Right ventricle myocardium superior (tissue), 1 donor: ENCODE measurements around the gene TTC34. TPM values are rescaled to one million over a fixed set of nuclear protein-coding genes. Genes with fewer than 3 reads are reported as not detected.

Experiments
- ATAC-seq: fragments of 200-7000 bp; cut with Tn5 transposase; one replicate; pipeline ENCODE4 v1.9.1; 2020; ENCODE audit warnings: mild to moderate bottlenecking; ENCODE audit not compliant: poor library complexity
- DNase-seq: peaks from one replicate; pipeline ENCODE4 v3.0.0-alpha.2; 2020
- intact Hi-C: fragments of 100-400 bp; cut with DNase I; formaldehyde crosslinking; loops from one replicate; pipeline ENCODE4 v1.11.2; 2022
- long read RNA-seq: library from polyadenylated mRNA; unstranded; transcript quantifications from one replicate; pipeline ENCODE4 v2.0.0, GENCODE V29; 2021
- total RNA-seq: library from RNA; stranded (reverse); fragmentation: NEBNext Ultra II Directional; extraction: Animal tissue kit (Norgen Biotek cat#: 25700); gene quantifications from one replicate; pipeline ENCODE4 v1.2.1, GENCODE V29; 2021
- donor health status: DM: no; HTN: yes; CAD: no; lungs with severe emphysema.

Gene TTC34, protein sequence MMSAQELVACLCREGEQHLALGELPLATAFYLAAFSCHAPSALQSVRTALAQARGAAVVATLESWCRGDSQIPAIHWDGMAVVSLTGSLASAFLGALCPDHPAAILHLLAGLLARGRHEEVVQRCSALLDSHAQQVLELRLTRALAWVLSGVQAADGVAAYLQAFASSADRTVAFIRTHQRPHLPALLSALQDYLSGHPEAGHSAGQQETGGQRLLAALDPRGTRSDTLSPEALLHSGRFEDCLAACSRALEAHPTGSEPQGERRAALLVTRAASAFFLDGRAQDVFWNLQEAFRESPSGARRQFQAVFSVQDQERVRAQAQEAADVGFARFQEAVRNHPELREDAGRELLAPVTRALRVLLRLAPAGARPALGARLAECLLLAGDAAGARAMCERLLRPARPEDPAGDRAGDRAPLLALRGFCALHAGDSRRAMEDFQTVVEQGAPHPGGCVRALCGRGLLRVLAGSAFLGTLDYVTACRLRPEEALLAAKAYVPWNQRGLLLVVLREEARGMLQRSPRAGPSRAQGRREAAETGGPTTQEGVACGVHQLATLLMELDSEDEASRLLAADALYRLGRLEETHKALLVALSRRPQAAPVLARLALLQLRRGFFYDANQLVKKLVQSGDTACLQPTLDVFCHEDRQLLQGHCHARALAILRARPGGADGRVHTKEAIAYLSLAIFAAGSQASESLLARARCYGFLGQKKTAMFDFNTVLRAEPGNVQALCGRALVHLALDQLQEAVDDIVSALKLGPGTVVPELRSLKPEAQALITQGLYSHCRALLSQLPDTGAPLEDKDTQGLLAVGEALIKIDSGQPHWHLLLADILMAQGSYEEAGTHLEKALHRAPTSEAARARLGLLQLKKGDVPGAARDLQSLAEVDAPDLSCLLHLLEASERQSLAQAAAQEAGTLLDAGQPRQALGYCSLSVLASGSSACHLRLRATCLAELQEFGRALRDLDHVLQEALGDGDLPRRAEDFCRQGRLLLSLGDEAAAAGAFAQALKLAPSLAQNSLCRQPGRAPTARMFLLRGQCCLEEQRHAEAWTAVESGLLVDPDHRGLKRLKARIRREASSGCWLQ
- total RNA-seq: 0.56 TPM
- long read RNA-seq: 0 reads

- ATAC-seq (no peak), DNase-seq (peak; percentile 53)
- intact Hi-C loops: no loop called here
Measured at GRCh38 chr1:2801535-2802291, at the start of gene TTC34. TSS of gene TTC34 (minus strand) at chr1:2801693. CDS start at chr1:2800827, 866 bp downstream.

GRCh38 chr1:2850502-2850901 is 49.0 kb upstream of the TTC34 start:
- ATAC-seq (no peak), DNase-seq (no peak)
- intact Hi-C loops: no loop called here

GRCh38 chr1:2848006-2848670 is 46.6 kb upstream of the TTC34 start:
- ATAC-seq: no peak
- intact Hi-C loops: no loop called here
- no peak for DNase-seq

DNA sequence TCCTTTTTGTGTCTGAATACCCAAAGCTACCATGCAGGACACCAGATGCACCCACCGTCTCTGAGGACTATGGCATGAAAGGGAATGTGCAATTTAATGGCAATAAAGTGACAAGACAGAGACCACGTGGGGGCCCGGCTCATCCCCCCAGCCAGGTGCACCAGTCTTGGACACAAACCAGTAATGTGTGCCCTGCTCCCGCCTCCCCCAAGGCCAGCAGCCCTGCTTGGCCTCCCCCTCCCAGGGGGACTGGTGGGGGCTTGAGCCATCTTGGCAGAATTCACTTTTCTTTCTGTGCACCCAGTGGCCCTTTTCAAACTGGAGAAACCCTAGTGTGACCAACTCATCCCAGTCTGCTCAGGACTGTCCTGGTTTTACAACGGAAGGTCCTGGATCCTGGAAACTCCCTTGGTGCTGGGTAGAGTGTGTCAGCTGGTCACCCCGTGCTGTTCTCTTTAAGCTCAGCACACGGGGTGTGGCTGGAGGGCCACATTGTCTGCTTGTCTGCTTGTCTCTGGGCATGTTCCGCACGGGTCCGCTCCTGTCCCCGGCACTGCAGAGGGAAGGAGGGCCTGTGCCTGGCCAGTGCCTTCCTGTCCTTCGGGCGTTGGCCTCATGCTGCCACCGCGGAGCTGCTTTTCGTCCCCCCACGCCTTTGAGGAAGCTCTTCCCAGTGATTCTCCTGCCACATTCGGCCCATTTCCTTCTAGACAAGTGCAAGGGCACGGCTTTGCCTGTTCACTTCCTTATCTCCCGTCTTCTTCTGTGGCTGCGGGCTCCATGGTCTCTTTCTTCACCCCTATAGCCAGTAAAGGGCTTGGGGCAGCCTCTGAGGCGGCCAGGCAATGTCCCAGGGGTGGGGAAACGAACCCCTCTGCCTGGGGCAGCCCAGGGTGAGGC is 45.8 kb upstream of the TTC34 start:
- no peak for ATAC-seq
- DNase-seq: peak; percentile 23
- intact Hi-C loops: no loop called here

DNA sequence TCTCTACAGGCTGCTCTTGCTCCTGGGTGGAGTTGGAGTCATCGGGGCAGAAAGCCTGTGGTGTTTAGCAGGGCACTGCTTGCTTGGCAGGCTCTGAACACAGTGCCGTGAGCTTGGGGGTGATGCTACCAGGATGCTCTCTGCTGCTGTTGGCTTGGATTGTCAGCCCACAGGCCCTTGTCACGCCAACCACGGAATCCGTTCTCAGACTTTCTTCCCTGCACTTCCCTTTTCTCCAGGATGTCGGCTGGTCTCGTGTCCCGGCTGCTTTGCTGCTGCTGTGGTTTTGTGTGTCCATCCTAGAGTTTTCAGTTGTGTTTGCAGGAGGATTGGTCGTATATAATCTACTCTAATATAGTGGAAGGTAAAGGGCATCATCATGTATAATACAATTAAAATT is 44.4 kb upstream of the TTC34 start:
- intact Hi-C loops: no loop called here
- ATAC-seq (no peak), DNase-seq (peak; percentile 13)

GRCh38 chr1:2840036-2840809 is 38.7 kb upstream of the TTC34 start:
- peak; percentile 40 for DNase-seq

DNA sequence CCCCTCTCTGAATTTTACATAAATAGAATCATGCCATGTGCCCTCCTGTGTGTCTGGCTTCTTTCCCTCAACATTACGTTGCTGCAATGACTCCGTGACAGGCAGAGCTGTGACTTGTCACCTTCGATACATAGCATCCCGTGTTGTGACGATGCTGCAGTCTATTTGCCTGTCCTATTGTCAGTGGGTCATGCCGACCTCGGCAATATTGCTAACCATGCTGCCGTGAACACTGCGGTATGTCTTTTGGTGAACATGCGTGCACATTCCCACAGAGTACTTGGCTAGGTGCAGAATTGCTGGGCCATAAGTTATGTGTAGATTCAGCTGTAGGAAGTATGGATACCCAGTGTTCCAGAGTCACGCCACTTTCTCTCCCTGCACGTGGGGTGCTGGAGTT is 36.3 kb upstream of the TTC34 start:
- intact Hi-C loops: no loop called here
- ATAC-seq (no peak), DNase-seq (no peak)

More at GRCh38 chr1:2840036-2840809, 38.7 kb upstream of the TTC34 start:
- ATAC-seq: no peak
- intact Hi-C loops: no loop called here

- intact Hi-C loops: no loop called here
- ATAC-seq (no peak), DNase-seq (peak; percentile 19)
Measured at GRCh38 chr1:2837316-2837715, 35.8 kb upstream of the TTC34 start.

GRCh38 chr1:2836333-2836970 is 35.0 kb upstream of the TTC34 start:
- no peak for ATAC-seq
- intact Hi-C loops: no loop called here
- peak; percentile 22 for DNase-seq

DNA sequence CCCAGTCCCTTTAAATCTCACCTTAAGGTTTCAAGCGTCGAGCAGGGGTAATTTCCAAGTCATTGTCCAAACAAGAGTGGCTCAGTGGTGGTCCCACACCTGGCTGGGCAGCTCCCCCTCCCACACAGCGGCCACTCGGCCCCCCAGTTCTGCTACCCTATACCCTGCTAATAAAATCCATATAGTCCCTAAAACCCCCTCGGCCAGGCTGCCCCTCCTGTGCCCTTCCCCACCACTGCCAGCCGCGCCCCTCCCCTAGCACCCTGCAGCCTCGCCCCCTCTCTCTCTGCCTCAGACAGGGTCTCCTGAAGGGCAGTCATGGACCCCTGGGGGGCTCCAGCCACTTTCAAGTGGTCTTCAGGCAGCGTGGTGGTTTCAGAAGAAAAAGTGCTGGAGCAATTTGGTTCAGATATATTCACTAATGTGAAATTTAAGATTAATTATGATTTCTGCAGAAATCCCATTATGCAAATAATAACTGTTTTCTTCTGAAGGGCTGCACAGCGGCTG is 34.2 kb upstream of the TTC34 start:
- DNase-seq (peak; percentile 24), ATAC-seq (no peak)
- intact Hi-C loops: no loop called here

DNA sequence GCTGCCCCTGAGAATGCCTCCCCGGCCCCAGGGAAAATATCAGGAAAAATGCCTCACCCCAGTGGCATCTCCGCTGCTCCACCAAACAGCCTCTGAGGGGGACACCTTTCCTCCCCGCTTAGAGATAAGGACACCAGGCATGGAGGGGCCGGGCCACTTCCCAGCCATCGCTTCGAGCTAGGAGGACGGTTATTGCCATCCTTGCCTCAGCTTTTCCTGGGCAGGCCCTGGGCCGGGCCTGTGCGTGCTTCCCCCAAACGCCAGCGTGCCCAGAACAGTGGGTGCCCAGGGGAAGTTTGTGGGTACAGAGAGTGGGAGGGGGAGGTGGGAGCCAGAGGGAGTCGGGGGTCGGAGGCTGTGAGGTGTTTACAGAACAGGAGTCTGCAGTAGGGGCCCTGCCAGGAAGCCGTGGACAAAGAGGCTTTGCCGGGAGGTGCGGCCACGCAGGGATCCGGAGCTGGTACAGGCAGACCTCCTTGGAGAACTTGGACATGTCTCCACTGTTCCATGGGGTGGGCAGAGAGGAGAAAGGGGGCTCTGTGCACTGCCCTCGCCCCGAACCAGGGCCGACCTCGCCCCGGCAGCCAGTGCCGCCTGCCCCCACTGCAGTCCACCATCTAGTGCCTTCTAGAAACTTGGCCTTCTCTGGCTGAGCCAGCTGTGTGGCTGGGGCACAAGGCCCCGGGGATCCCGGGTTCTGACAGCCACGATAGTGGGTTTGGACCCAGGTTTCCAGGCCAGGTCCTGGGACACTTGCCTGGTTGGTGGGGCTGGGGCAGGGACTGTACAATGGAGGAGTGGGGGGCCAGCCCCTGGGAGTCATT is 33.5 kb upstream of the TTC34 start:
- ATAC-seq: no peak
- DNase-seq: peak; percentile 29
- intact Hi-C loops: no loop called here

GRCh38 chr1:2834146-2834475 is 32.6 kb upstream of the TTC34 start:
- peak; percentile 26 for DNase-seq
- no peak for ATAC-seq
- intact Hi-C loops: no loop called here

GRCh38 chr1:2833454-2834145 is 32.1 kb upstream of the TTC34 start:
- ATAC-seq: no peak
- intact Hi-C loops: no loop called here
- DNase-seq: peak; percentile 27
